ENCODE measurements around the gene FAT1.

The FAT1 gene

GRCh38 chr4:186746581-186746980 is 22.9 kb upstream of the FAT1 start:
- H3K27ac ChIP-seq (ENCODE audit: low read length) = no peak overlapping the region
- H3K9me3 ChIP-seq (ENCODE audit: insufficient read depth, low read depth, low read length) = no peaks in the 10 kb centered on the region
- H3K4me3 ChIP-seq (ENCODE audit: low read length) = no peak overlapping the region
- no peaks in the 10 kb centered on the region for H3K4me1 ChIP-seq (ENCODE audit: insufficient read depth, low read length)
- no peak overlapping the region for H3K9ac ChIP-seq (ENCODE audit: low read depth, low read length)
- no peaks in the 10 kb centered on the region for H3K27me3 ChIP-seq (ENCODE audit: insufficient read depth, low read length)
- no peaks in the 10 kb centered on the region for H3K36me3 ChIP-seq (ENCODE audit: insufficient read depth, low read depth, low read length)

- no peak overlapping the region for H3K9ac ChIP-seq (ENCODE audit: low read depth, low read length)
- no peak overlapping the region for H3K27ac ChIP-seq (ENCODE audit: low read length)
Measured at GRCh38 chr4:186743261-186743660, 19.6 kb upstream of the FAT1 start.

GRCh38 chr4:186740822-186741221 is 17.2 kb upstream of the FAT1 start:
- H3K4me3 ChIP-seq (ENCODE audit: low read length) = no peak overlapping the region
- no peaks in the 10 kb centered on the region for H3K9me3 ChIP-seq (ENCODE audit: insufficient read depth, low read depth, low read length)
- H3K27ac ChIP-seq (ENCODE audit: low read length) = no peak overlapping the region
- no peaks in the 10 kb centered on the region for H3K4me1 ChIP-seq (ENCODE audit: insufficient read depth, low read length)
- no peaks in the 10 kb centered on the region for H3K27me3 ChIP-seq (ENCODE audit: insufficient read depth, low read length)
- H3K36me3 ChIP-seq (ENCODE audit: insufficient read depth, low read depth, low read length) = no peaks in the 10 kb centered on the region
- no peak overlapping the region for H3K9ac ChIP-seq (ENCODE audit: low read depth, low read length)

More at GRCh38 chr4:186743261-186743660, 19.6 kb upstream of the FAT1 start:
- Histone ChIP-seq H3K36me3 (ENCODE audit: insufficient read depth, low read depth, low read length) (no peaks in the 10 kb centered on the region), H3K9me3 (ENCODE audit: insufficient read depth, low read depth, low read length) (no peaks in the 10 kb centered on the region), H3K27me3 (ENCODE audit: insufficient read depth, low read length) (no peaks in the 10 kb centered on the region), H3K4me1 (ENCODE audit: insufficient read depth, low read length) (no peaks in the 10 kb centered on the region), H3K4me3 (ENCODE audit: low read length) (no peak overlapping the region)

- no peaks in the 10 kb centered on the region for H3K4me1 ChIP-seq (ENCODE audit: insufficient read depth, low read length)
- H3K9ac ChIP-seq (ENCODE audit: low read depth, low read length) = no peak overlapping the region
- H3K9me3 ChIP-seq (ENCODE audit: insufficient read depth, low read depth, low read length) = no peaks in the 10 kb centered on the region
- H3K27ac ChIP-seq (ENCODE audit: low read length) = no peak overlapping the region
- H3K36me3 ChIP-seq (ENCODE audit: insufficient read depth, low read depth, low read length) = no peaks in the 10 kb centered on the region
- H3K4me3 ChIP-seq (ENCODE audit: low read length) = no peak overlapping the region
- H3K27me3 ChIP-seq (ENCODE audit: insufficient read depth, low read length) = no peaks in the 10 kb centered on the region
Measured at GRCh38 chr4:186739802-186740434, 16.3 kb upstream of the FAT1 start.

GRCh38 chr4:186739317-186739716 is 15.7 kb upstream of the FAT1 start:
- Histone ChIP-seq H3K9me3 (ENCODE audit: insufficient read depth, low read depth, low read length) (no peaks in the 10 kb centered on the region), H3K4me3 (ENCODE audit: low read length) (no peak overlapping the region), H3K4me1 (ENCODE audit: insufficient read depth, low read length) (no peaks in the 10 kb centered on the region), H3K9ac (ENCODE audit: low read depth, low read length) (no peak overlapping the region), H3K36me3 (ENCODE audit: insufficient read depth, low read depth, low read length) (no peaks in the 10 kb centered on the region), H3K27me3 (ENCODE audit: insufficient read depth, low read length) (no peaks in the 10 kb centered on the region), H3K27ac (ENCODE audit: low read length) (no peak overlapping the region)

GRCh38 chr4:186738421-186738820 is 14.8 kb upstream of the FAT1 start:
- H3K4me3 ChIP-seq (ENCODE audit: low read length) = no peak overlapping the region
- no peak overlapping the region for H3K27ac ChIP-seq (ENCODE audit: low read length)
- no peak overlapping the region for H3K9ac ChIP-seq (ENCODE audit: low read depth, low read length)
- H3K36me3 ChIP-seq (ENCODE audit: insufficient read depth, low read depth, low read length) = no peaks in the 10 kb centered on the region
- no peaks in the 10 kb centered on the region for H3K9me3 ChIP-seq (ENCODE audit: insufficient read depth, low read depth, low read length)
- H3K27me3 ChIP-seq (ENCODE audit: insufficient read depth, low read length) = no peaks in the 10 kb centered on the region
- no peaks in the 10 kb centered on the region for H3K4me1 ChIP-seq (ENCODE audit: insufficient read depth, low read length)

- Histone ChIP-seq H3K27ac (ENCODE audit: low read length) (no peak overlapping the region), H3K9me3 (ENCODE audit: insufficient read depth, low read depth, low read length) (no peaks in the 10 kb centered on the region), H3K27me3 (ENCODE audit: insufficient read depth, low read length) (no peaks in the 10 kb centered on the region), H3K36me3 (ENCODE audit: insufficient read depth, low read depth, low read length) (no peaks in the 10 kb centered on the region), H3K4me1 (ENCODE audit: insufficient read depth, low read length) (no peaks in the 10 kb centered on the region), H3K4me3 (ENCODE audit: low read length) (no peak overlapping the region), H3K9ac (ENCODE audit: low read depth, low read length) (no peak overlapping the region)
Measured at GRCh38 chr4:186737427-186737826, 13.8 kb upstream of the FAT1 start.

- no peaks in the 10 kb centered on the region for H3K27me3 ChIP-seq (ENCODE audit: insufficient read depth, low read length)
- H3K36me3 ChIP-seq (ENCODE audit: insufficient read depth, low read depth, low read length) = no peaks in the 10 kb centered on the region
- no peaks in the 10 kb centered on the region for H3K4me1 ChIP-seq (ENCODE audit: insufficient read depth, low read length)
- H3K9me3 ChIP-seq (ENCODE audit: insufficient read depth, low read depth, low read length) = no peaks in the 10 kb centered on the region
- H3K9ac ChIP-seq (ENCODE audit: low read depth, low read length) = no peak overlapping the region
- H3K27ac ChIP-seq (ENCODE audit: low read length) = no peak overlapping the region
- no peak overlapping the region for H3K4me3 ChIP-seq (ENCODE audit: low read length)
Measured at GRCh38 chr4:186736466-186736865, 12.8 kb upstream of the FAT1 start.

GRCh38 chr4:186734251-186734650 is 10.6 kb upstream of the FAT1 start:
- Histone ChIP-seq H3K4me3 (ENCODE audit: low read length) (no peak overlapping the region), H3K9me3 (ENCODE audit: insufficient read depth, low read depth, low read length) (no peaks in the 10 kb centered on the region), H3K9ac (ENCODE audit: low read depth, low read length) (no peak overlapping the region), H3K36me3 (ENCODE audit: insufficient read depth, low read depth, low read length) (no peaks in the 10 kb centered on the region), H3K27ac (ENCODE audit: low read length) (no peak overlapping the region), H3K4me1 (ENCODE audit: insufficient read depth, low read length) (no peaks in the 10 kb centered on the region), H3K27me3 (ENCODE audit: insufficient read depth, low read length) (no peaks in the 10 kb centered on the region)

GRCh38 chr4:186733778-186734177 is 10.1 kb upstream of the FAT1 start:
- no peak overlapping the region for H3K4me3 ChIP-seq (ENCODE audit: low read length)
- H3K27me3 ChIP-seq (ENCODE audit: insufficient read depth, low read length) = no peaks in the 10 kb centered on the region
- no peak overlapping the region for H3K9ac ChIP-seq (ENCODE audit: low read depth, low read length)
- no peaks in the 10 kb centered on the region for H3K9me3 ChIP-seq (ENCODE audit: insufficient read depth, low read depth, low read length)
- H3K36me3 ChIP-seq (ENCODE audit: insufficient read depth, low read depth, low read length) = no peaks in the 10 kb centered on the region
- peaks cover under 1% of the 10 kb centered on the region; the same call in 1 of the 2 replicates for H3K4me1 ChIP-seq (ENCODE audit: insufficient read depth, low read length)
- no peak overlapping the region for H3K27ac ChIP-seq (ENCODE audit: low read length)

- Histone ChIP-seq H3K27ac (ENCODE audit: low read length) (no peak overlapping the region), H3K4me1 (ENCODE audit: insufficient read depth, low read length) (peaks cover 15% of the 10 kb centered on the region; the same call in 1 of the 2 replicates), H3K36me3 (ENCODE audit: insufficient read depth, low read depth, low read length) (no peaks in the 10 kb centered on the region), H3K27me3 (ENCODE audit: insufficient read depth, low read length) (peaks cover 23% of the 10 kb centered on the region), H3K9ac (ENCODE audit: low read depth, low read length) (no peak overlapping the region), H3K9me3 (ENCODE audit: insufficient read depth, low read depth, low read length) (no peaks in the 10 kb centered on the region), H3K4me3 (ENCODE audit: low read length) (no peak overlapping the region)
Measured at GRCh38 chr4:186730621-186731020, 7.0 kb upstream of the FAT1 start.

- Histone ChIP-seq H3K4me1 (ENCODE audit: insufficient read depth, low read length) (peaks cover 15% of the 10 kb centered on the region; the same call in 1 of the 2 replicates), H3K27ac (ENCODE audit: low read length) (no peak overlapping the region), H3K27me3 (ENCODE audit: insufficient read depth, low read length) (peaks cover 31% of the 10 kb centered on the region), H3K36me3 (ENCODE audit: insufficient read depth, low read depth, low read length) (no peaks in the 10 kb centered on the region), H3K9ac (ENCODE audit: low read depth, low read length) (no peak overlapping the region), H3K9me3 (ENCODE audit: insufficient read depth, low read depth, low read length) (no peaks in the 10 kb centered on the region), H3K4me3 (ENCODE audit: low read length) (no peak overlapping the region)
Measured at GRCh38 chr4:186729856-186730255, 6.2 kb upstream of the FAT1 start.

Measured in iPS-20b (cell line).